Measurements from ENCODE around the gene FOSL1.

GRCh38 chr11:65850217-65851082 is 49.7 kb downstream of the FOSL1 start:
- TF ChIP-seq CTCF (IDR thresholded peaks at IDR 0.05; ENCODE audit: insufficient read depth, low read length, poor library complexity, severe bottlenecking) (no peak), EZH2phosphoT487 (conservative IDR thresholded peaks at IDR 0.05; ENCODE audit: low read length) (no peak)
